B cell (primary cell): ENCODE data around the gene ICA1. TPM values are rescaled to one million over a fixed set of nuclear protein-coding genes. Genes with fewer than 3 reads are reported as not detected.

Source experiments
- ATAC-seq: fragments of 200-7000 bp; cut with Tn5 transposase; one replicate; pipeline ENCODE4 v1.10.0; 2021; ENCODE audit warnings: low read depth, mild to moderate bottlenecking, moderate number of reproducible peaks, moderate library complexity
- CTCF ChIA-PET: fragments of 350-600 bp; sonication (Branson Sonifier 250); formaldehyde crosslinking; loops from one replicate; lab custom pipeline; 2021; ENCODE audit warnings: antibody characterized with exemption, inconsistent platforms; lab: Charles Lee
- POLR2A ChIA-PET: fragments of 350-600 bp; sonication (Branson Sonifier 250); formaldehyde crosslinking; loops from one replicate; lab custom pipeline; 2021; ENCODE audit warnings: antibody characterized with exemption; lab: Charles Lee
- DNase-seq: peaks from one replicate; pipeline ENCODE4 v3.0.0; 2013
- H2AFZ ChIP-seq: 2 replicates; pipeline ENCODE4 v1.6.1; 2012; ENCODE audit warnings: mild to moderate bottlenecking, low read depth, low read length; ENCODE audit not compliant: insufficient read depth, poor library complexity, severe bottlenecking
- H3K27ac ChIP-seq, 2 donors: 1 replicate in 1 of 2; 2 replicates in 1 of 2; pipeline ENCODE4 v1.5.1; 2012 to 2013; ENCODE audit warnings: low read length in 2 of 2, mild to moderate bottlenecking in 2 of 2, moderate library complexity in 1 of 2
- H3K27me3 ChIP-seq, 4 experiments: fragments of 200-600 bp in 1 of 4; sonication (generic) in 1 of 4; replicated peaks in 1 of 4; 1 replicate in 2 of 4; 2 replicates in 2 of 4; pipeline versions ENCODE4 v1.6.1 to v1.7.0; 2013 to 2016; ENCODE audit warnings: low read length in 3 of 4, mild to moderate bottlenecking in 2 of 4, mixed read lengths in 1 of 4, moderate library complexity in 1 of 4; ENCODE audit not compliant: insufficient read depth in 4 of 4, control insufficient read depth in 3 of 4; ENCODE audit errors: control extremely low read depth in 1 of 4
- H3K36me3 ChIP-seq, 2 experiments: replicated peaks in 1 of 2; 1 replicate in 1 of 2; 2 replicates in 1 of 2; pipeline versions ENCODE4 v1.6.1 to v1.7.1; 2013; ENCODE audit warnings: low read length in 1 of 2; ENCODE audit not compliant: insufficient read depth in 2 of 2, control insufficient read depth in 1 of 2; ENCODE audit errors: control extremely low read depth in 1 of 2, extremely low read depth in 1 of 2
- H3K4me1 ChIP-seq, 2 donors: fragments of 200-600 bp in 1 of 2; sonication (generic) in 1 of 2; 1 replicate in 1 of 2; 2 replicates in 1 of 2; pipeline versions ENCODE4 v1.5.1 to v1.6.1; 2013 to 2017; ENCODE audit warnings: low read length in 2 of 2; ENCODE audit not compliant: control insufficient read depth in 2 of 2, insufficient read depth in 2 of 2
- H3K4me2 ChIP-seq: replicated peaks from 2 replicates; pipeline ENCODE3; 2012; ENCODE audit warnings: mild to moderate bottlenecking, low read depth, low read length; ENCODE audit not compliant: poor library complexity, severe bottlenecking
- H3K4me3 ChIP-seq, 5 experiments: fragments of 200-600 bp in 1 of 5; sonication (generic) in 1 of 5; 1 replicate in 3 of 5; 2 replicates in 2 of 5; pipeline versions ENCODE4 v1.5.1 to v1.7.0; 2011 to 2016; ENCODE audit warnings: low read length in 4 of 5, mild to moderate bottlenecking in 4 of 5, low read depth in 2 of 5, control low read depth in 1 of 5, moderate library complexity in 1 of 5; ENCODE audit not compliant: insufficient read depth in 1 of 5; ENCODE audit errors: control extremely low read depth in 1 of 5, extremely low read depth in 1 of 5
- H3K79me2 ChIP-seq: fragments of 200-600 bp; sonication (generic); one replicate; pipeline ENCODE4 v1.6.0; 2016; ENCODE audit warnings: low read length; ENCODE audit not compliant: control insufficient read depth, insufficient read depth
- H3K9ac ChIP-seq: fragments of 200-600 bp; sonication (generic); 2 replicates; pipeline ENCODE4 v1.6.1; 2017; ENCODE audit warnings: mild to moderate bottlenecking, low read length, moderate library complexity
- H3K9me3 ChIP-seq, 3 donors: one replicate each; pipeline versions ENCODE4 v1.6.1 to v1.7.1; 2013; ENCODE audit warnings: low read length in 2 of 3; ENCODE audit not compliant: control insufficient read depth in 2 of 3, insufficient read depth in 1 of 3; ENCODE audit errors: control extremely low read depth in 1 of 3
- H4K20me1 ChIP-seq: 2 replicates; pipeline ENCODE4 v1.6.0; 2012; ENCODE audit warnings: mild to moderate bottlenecking, low read length; ENCODE audit not compliant: insufficient read depth, control insufficient read depth, poor library complexity, severe bottlenecking
- H3K27ac Mint-ChIP-seq: one replicate; pipeline ENCODE4 v1.8.0; 2021; ENCODE audit warnings: mixed read lengths
- H3K27me3 Mint-ChIP-seq: one replicate; pipeline ENCODE4 v1.8.0; 2021; ENCODE audit warnings: mixed read lengths
- H3K4me1 Mint-ChIP-seq: one replicate; pipeline ENCODE4 v1.8.0; 2021; ENCODE audit warnings: mixed read lengths
- H3K4me3 Mint-ChIP-seq: one replicate; pipeline ENCODE4 v1.8.0; 2021; ENCODE audit warnings: mixed read lengths
- H3K9me3 Mint-ChIP-seq: one replicate; pipeline ENCODE4 v1.8.0; 2022; ENCODE audit warnings: mixed read lengths; ENCODE audit not compliant: insufficient read depth
- CTCF ChIP-seq: fragments of 200-600 bp; IDR thresholded peaks from one replicate; pipeline ENCODE4 v1.8.0; 2022; ENCODE audit warnings: antibody characterized with exemption, mild to moderate bottlenecking
- EZH2 ChIP-seq: IDR thresholded peaks from 2 replicates; pipeline ENCODE4 v1.6.1; 2012; ENCODE audit warnings: borderline replicate concordance, low read depth, mild to moderate bottlenecking, moderate library complexity, low read length; ENCODE audit not compliant: insufficient read depth, poor library complexity, severe bottlenecking
- WGBS: methylation state at CpG from one replicate; pipeline ENCODE4 v1.1.5; 2013; ENCODE audit warnings: missing lambda C conversion rate; ENCODE audit not compliant: insufficient coverage; 5-methylcytosine and 5-hydroxymethylcytosine counted together
- intact Hi-C: fragments of 100-400 bp; cut with micrococcal nuclease; formaldehyde crosslinking; loops from one replicate; pipeline ENCODE4 v1.10.0; 2022
- polyA plus RNA-seq: library from polyadenylated mRNA; depleted of rRNA; stranded (reverse); fragments of >200 nt; gene quantifications from 2 replicates; pipeline ENCODE4 v1.2.3, GENCODE V29; 2012
- total RNA-seq, 2 donors: library from RNA; stranded (reverse); fragments of 120-200 nt in 1 of 2; gene quantifications; 1 replicate in 1 of 2; 2 replicates in 1 of 2; pipeline versions ENCODE4 v1.2.3 to v1.2.4, GENCODE V29; 2013 to 2022

The ICA1 gene
- total and polyA plus RNA-seq, 2 donors (not counting 1 experiment from before 2014, with no cell fraction given): 0.03 TPM; not detected in 1

GRCh38 chr7:8160779-8161345, 101.1 kb downstream of the ICA1 start:
- H2AFZ ChIP-seq: no peak overlapping the region
- DNase-seq (no peak), ATAC-seq (no peak)
- no peak overlapping the region for H3K27ac ChIP-seq
- H3K36me3 ChIP-seq: no peaks in the 10 kb centered on the region
- Mint-ChIP-seq H3K9me3 (no peaks in the 10 kb centered on the region), H3K4me3 (no peak overlapping the region), H3K27ac (no peak overlapping the region), H3K27me3 (no peaks in the 10 kb centered on the region), H3K4me1 (peaks cover 2% of the 10 kb centered on the region)
- H3K4me1 ChIP-seq: peaks cover 0 to 2% of the 10 kb centered on the region in 2 donors
- no peak overlapping the region for H3K4me3 ChIP-seq
- intact Hi-C loops: no loop called here
- H3K27me3 ChIP-seq: no peaks in the 10 kb centered on the region
- ChIA-PET POLR2A (no interaction called here), CTCF (interaction anchor here (1.8 kb wide), 1 partner anchor 29 kb away, joined by 5 read pairs; no protein-coding TSS in a partner anchor)
- WGBS: 93% methylated on average over 5 of the region's 7 CpGs
- no peak overlapping the region for H3K9ac ChIP-seq
- TF ChIP-seq CTCF: no peak
- no peak for TF ChIP-seq EZH2
- no peaks in the 10 kb centered on the region for H3K79me2 ChIP-seq
- H4K20me1 ChIP-seq: no peaks in the 10 kb centered on the region
- no peaks in the 10 kb centered on the region for H3K9me3 ChIP-seq
- H3K4me2 ChIP-seq: no peak overlapping the region

GRCh38 chr7:8160250-8160649, 101.7 kb downstream of the ICA1 start:
- H3K4me1 ChIP-seq: peaks cover 0 to 2% of the 10 kb centered on the region in 2 donors
- Mint-ChIP-seq H3K27me3 (no peaks in the 10 kb centered on the region), H3K9me3 (no peaks in the 10 kb centered on the region), H3K27ac (no peak overlapping the region), H3K4me3 (no peak overlapping the region), H3K4me1 (peaks cover under 1% of the 10 kb centered on the region)
- TF ChIP-seq CTCF (no peak), EZH2 (no peak)
- H3K4me3 ChIP-seq: no peak overlapping the region
- intact Hi-C loops: no loop called here
- no peak overlapping the region for H2AFZ ChIP-seq
- no peak overlapping the region for H3K4me2 ChIP-seq
- H3K36me3 ChIP-seq: no peaks in the 10 kb centered on the region
- no peak overlapping the region for H3K27ac ChIP-seq
- ATAC-seq: no peak
- H3K27me3 ChIP-seq: no peaks in the 10 kb centered on the region
- H3K9ac ChIP-seq: no peak overlapping the region
- POLR2A ChIA-PET: no interaction called here
- no peaks in the 10 kb centered on the region for H3K9me3 ChIP-seq
- H4K20me1 ChIP-seq: no peaks in the 10 kb centered on the region
- WGBS: 100% methylated on average over 2 of the region's 3 CpGs
- CTCF ChIA-PET: interaction anchor here (1.8 kb wide), 1 partner anchor 30 kb away, joined by 5 read pairs; no protein-coding TSS in a partner anchor
- DNase-seq: no peak
- H3K79me2 ChIP-seq: no peaks in the 10 kb centered on the region
